HL-60 (cell line): ENCODE data around the gene PPHLN1.

Experiments used
- DNase-seq, 2 experiments: peaks; one replicate each; pipeline ENCODE4 v3.0.0-alpha.2; 2010 to 2020; ENCODE audit warnings: low read depth in 1 of 2, low spot score in 1 of 2
- H3K27ac ChIP-seq: fragments of 250-450 bp; sonication (Bioruptor Pico); replicated peaks from 2 replicates; pipeline ENCODE4 v1.5.1; 2020; ENCODE audit warnings: mild to moderate bottlenecking, moderate library complexity
- H3K27me3 ChIP-seq: fragments of 250-450 bp; sonication (Bioruptor Pico); 2 replicates; pipeline ENCODE4 v1.5.1; 2021; ENCODE audit warnings: mild to moderate bottlenecking, moderate library complexity; ENCODE audit not compliant: insufficient read depth, poor library complexity, severe bottlenecking
- H3K4me3 ChIP-seq: replicated peaks from 2 replicates; pipeline ENCODE4 v1.5.1; 2011; ENCODE audit warnings: mild to moderate bottlenecking, control low read depth, low read length; ENCODE audit not compliant: insufficient read depth
- CTCF ChIP-seq: IDR thresholded peaks from one replicate; pipeline ENCODE4 v1.5.1; 2011; ENCODE audit warnings: low read length, control low read depth, inconsistent platforms; ENCODE audit not compliant: insufficient read depth
- GABPA ChIP-seq: IDR thresholded peaks from 2 replicates; pipeline ENCODE4 v1.6.1; 2012; ENCODE audit warnings: low read depth
- POLR2AphosphoS5 ChIP-seq: IDR thresholded peaks from 2 replicates; pipeline ENCODE4 v1.6.1; 2012; ENCODE audit warnings: low read depth
- REST ChIP-seq: IDR thresholded peaks from 2 replicates; pipeline ENCODE4 v1.6.1; 2012; ENCODE audit warnings: low read depth; ENCODE audit not compliant: insufficient replicate concordance
- SPI1 ChIP-seq: IDR thresholded peaks from 2 replicates; pipeline ENCODE4 v1.6.1; 2012; ENCODE audit warnings: low read depth, mild to moderate bottlenecking, borderline replicate concordance

The PPHLN1 gene

GRCh38 chr12:42396473-42397259, 70.7 kb downstream of the PPHLN1 start:
- Histone ChIP-seq H3K27ac (no peak overlapping the region), H3K4me3 (no peak overlapping the region), H3K27me3 (no peaks in the 10 kb centered on the region)
- no peak for DNase-seq
- TF ChIP-seq REST: no peak
- TF ChIP-seq CTCF: no peak
- TF ChIP-seq SPI1: no peak
- no peak for TF ChIP-seq GABPA

- H3K4me3 ChIP-seq: no peak overlapping the region
- H3K27me3 ChIP-seq: no peaks in the 10 kb centered on the region
- H3K27ac ChIP-seq: no peak overlapping the region
- TF ChIP-seq SPI1 (no peak), POLR2AphosphoS5 (no peak), REST (no peak), GABPA (no peak), CTCF (no peak)
- DNase-seq: no peak
Observed at GRCh38 chr12:42402821-42403411, 76.9 kb downstream of the PPHLN1 start.

GRCh38 chr12:42407306-42407705, 81.3 kb downstream of the PPHLN1 start:
- Histone ChIP-seq H3K27ac (no peak overlapping the region), H3K27me3 (no peaks in the 10 kb centered on the region), H3K4me3 (no peak overlapping the region)
- DNase-seq: no peak
- no peak for TF ChIP-seq SPI1
- TF ChIP-seq CTCF: no peak
- no peak for TF ChIP-seq POLR2AphosphoS5
- TF ChIP-seq REST: no peak
- TF ChIP-seq GABPA: no peak
